DOHH2 (cell line): ENCODE measurements around the gene IPO8.

ENCODE experiments used
- CTCF ChIP-seq: fragments of 200-600 bp; sonication (generic); IDR thresholded peaks from one replicate; pipeline ENCODE4 v1.5.1; 2014; ENCODE audit warnings: antibody characterized with exemption, mild to moderate bottlenecking, low read depth, low read length; ENCODE audit not compliant: poor library complexity, severe bottlenecking
- EZH2phosphoT487 ChIP-seq: fragments of 200-600 bp; sonication (generic); IDR thresholded peaks from 2 replicates; pipeline ENCODE4 v1.6.1; 2017; ENCODE audit warnings: borderline replicate concordance, mild to moderate bottlenecking, antibody characterized with exemption, low read length, moderate library complexity, mixed read lengths

GRCh38 chr12:30640392-30640791 lies 55.3 kb downstream of the IPO8 start:
- no peak for TF ChIP-seq CTCF
- TF ChIP-seq EZH2phosphoT487 = no peak
